ENCODE results near the gene ELFN2.
"Not testable (repeated sequence)": the region's sequence is repeated elsewhere in the genome, so short reads cannot be mapped to it uniquely, and the experiment has no call there.

ELFN2 gene, protein sequence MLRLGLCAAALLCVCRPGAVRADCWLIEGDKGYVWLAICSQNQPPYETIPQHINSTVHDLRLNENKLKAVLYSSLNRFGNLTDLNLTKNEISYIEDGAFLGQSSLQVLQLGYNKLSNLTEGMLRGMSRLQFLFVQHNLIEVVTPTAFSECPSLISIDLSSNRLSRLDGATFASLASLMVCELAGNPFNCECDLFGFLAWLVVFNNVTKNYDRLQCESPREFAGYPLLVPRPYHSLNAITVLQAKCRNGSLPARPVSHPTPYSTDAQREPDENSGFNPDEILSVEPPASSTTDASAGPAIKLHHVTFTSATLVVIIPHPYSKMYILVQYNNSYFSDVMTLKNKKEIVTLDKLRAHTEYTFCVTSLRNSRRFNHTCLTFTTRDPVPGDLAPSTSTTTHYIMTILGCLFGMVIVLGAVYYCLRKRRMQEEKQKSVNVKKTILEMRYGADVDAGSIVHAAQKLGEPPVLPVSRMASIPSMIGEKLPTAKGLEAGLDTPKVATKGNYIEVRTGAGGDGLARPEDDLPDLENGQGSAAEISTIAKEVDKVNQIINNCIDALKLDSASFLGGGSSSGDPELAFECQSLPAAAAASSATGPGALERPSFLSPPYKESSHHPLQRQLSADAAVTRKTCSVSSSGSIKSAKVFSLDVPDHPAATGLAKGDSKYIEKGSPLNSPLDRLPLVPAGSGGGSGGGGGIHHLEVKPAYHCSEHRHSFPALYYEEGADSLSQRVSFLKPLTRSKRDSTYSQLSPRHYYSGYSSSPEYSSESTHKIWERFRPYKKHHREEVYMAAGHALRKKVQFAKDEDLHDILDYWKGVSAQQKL

DNA sequence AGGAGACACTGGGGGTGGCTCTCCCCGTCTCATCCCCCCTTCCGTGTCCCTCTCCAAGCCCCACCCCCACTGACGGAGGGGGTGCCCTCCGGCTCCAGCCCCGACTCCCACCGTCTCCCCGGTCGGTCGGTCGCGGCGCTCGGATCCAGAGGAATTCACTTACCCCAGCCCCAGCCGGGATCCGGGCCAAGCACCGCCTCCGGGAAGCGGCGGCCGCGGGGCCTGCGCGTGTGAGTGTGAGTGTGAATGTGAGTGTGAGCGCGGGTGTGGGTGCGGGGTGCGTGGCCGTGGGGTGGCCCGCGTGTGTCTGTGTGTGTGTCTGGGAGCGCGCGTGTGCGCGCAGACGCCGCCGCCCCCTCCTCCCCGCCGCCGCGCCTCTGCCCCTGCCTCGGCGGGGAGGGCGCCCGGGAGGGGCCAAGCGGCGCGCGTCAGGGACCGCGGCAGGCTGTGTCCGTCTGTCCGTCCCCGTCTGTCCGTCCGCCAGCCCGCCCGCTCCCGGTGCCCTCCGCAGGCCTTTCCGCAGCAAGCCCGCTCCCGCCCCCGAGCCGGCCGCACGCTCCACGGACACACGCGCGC is at the start of gene ELFN2:
Gene ELFN2 (minus strand): TSS at position 345 of the 576 bp plus-strand sequence. CDS start 51,945 bp downstream, outside the sequence.
- DNase-seq (ENCODE audit: insufficient read length, low spot score) = peak; percentile 18
- FAIRE-seq = no peak

- FAIRE-seq = no peak
- no peak for DNase-seq (ENCODE audit: insufficient read length, low spot score)
Observed at GRCh38 chr22:37476389-37477329, 49.4 kb upstream of the ELFN2 start.

GRCh38 chr22:37474447-37475090 is 47.3 kb upstream of the ELFN2 start:
- FAIRE-seq (no peak), DNase-seq (ENCODE audit: insufficient read length, low spot score) (no peak)

DNA sequence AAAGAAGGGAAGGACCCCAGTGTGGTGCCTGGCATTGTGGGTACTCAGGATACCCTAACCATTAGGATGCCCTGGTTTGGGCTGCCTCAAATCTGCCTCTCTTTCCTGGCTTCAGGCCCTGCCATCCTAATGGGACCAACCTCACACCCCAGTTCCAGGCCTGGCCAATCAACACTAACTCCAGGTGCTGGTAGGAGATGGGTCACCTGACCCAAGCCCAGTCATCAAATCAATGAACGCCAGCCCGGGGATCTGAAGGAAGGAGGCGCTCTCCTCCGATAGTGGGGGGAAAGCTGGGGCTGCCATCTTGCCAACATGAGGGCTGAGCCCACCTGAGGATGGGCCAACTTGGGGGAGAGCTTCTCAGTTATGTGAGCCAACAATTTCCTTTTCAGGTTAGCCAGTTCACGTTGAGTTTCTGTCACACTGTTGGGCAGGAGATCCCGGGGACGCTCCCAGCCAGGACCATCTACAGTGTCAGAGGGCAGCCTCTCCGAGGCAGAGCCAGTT is 46.2 kb upstream of the ELFN2 start:
- no peak for DNase-seq (ENCODE audit: insufficient read length, low spot score)
- no peak for FAIRE-seq

DNA sequence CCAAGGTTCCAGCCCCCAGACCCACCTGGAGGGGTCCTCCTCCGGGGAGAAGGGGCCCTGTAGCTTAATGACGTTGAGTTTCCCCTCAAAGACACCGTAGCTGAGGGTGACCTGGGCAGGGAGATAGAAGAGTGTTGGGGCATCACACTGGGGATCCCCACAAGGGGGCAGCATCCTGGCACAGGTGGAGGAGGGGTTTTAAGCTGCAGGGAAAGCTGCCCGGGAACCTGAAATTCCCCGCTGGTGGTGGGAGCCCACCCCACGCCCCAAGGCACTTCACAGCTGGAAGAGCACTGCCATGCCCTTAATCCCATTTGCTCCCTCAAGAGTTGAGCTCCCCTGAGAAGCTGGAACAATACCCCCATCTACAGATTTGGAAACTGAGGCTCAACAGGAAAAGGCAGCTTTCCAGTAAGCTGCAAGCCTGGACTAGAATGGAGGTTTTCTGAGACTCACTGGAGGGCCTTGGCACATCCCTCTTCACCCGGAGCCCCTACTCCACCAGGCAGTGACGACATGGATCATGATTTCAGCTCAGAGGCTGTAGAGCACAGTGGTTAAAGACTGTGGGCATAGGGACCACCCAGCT is 45.2 kb upstream of the ELFN2 start:
- DNase-seq (ENCODE audit: insufficient read length, low spot score) (peak; percentile 41), FAIRE-seq (no peak)

DNA sequence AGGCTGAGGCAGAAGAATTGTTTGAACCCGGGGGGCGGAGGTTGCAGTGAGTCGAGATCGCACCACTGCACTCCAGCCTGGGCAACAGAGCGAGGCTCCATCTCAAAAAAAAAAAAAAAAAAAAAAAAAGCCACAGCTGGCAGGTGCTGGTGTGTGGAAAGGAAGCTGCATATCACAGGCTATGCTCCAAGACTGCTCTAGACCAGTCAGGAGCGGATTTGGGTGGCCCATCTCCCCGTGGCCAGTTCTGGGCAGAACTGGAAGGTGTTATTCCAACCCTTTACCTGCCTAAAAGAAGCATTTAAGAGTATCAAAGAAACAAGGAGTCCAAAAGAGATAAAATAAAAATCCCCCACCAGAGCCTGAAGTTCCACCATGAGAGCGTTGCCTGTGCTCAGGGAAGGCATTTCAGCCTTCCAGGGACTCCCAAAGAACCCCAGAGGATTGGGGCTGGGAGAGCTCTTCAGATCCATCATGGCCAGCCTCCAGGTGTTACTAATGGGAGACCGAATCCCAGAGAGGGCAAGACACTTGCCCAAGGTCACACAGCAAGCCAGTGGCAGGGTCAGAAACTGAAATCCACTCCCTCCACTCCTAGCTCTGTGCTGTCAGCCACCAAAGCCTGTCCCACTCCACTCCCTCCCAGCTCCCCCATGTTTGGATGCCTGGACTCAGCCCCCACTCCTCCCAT is 44.6 kb upstream of the ELFN2 start:
- FAIRE-seq = no peak

DNA sequence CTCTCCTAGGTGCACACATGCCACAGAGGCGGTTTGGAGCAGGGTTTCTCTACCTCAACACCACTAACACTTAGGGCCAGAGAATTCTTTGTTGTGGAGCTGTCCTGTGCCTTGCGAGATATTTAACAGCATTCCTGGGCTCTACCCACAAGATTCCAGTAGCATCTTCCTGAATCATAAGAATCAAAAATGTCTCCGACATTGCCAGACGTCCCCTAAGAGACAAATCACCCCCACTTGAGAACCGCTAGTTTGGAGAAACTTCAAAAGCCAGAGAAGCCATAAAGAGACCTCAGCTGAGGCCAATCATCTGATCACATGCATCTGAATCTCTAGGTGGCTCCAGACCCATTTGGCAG is 42.8 kb upstream of the ELFN2 start:
- no peak for FAIRE-seq
- no peak for DNase-seq (ENCODE audit: insufficient read length, low spot score)

More for the DNA sequence above, 44.6 kb upstream of the ELFN2 start:
- DNase-seq (ENCODE audit: insufficient read length, low spot score) = no peak

DNA sequence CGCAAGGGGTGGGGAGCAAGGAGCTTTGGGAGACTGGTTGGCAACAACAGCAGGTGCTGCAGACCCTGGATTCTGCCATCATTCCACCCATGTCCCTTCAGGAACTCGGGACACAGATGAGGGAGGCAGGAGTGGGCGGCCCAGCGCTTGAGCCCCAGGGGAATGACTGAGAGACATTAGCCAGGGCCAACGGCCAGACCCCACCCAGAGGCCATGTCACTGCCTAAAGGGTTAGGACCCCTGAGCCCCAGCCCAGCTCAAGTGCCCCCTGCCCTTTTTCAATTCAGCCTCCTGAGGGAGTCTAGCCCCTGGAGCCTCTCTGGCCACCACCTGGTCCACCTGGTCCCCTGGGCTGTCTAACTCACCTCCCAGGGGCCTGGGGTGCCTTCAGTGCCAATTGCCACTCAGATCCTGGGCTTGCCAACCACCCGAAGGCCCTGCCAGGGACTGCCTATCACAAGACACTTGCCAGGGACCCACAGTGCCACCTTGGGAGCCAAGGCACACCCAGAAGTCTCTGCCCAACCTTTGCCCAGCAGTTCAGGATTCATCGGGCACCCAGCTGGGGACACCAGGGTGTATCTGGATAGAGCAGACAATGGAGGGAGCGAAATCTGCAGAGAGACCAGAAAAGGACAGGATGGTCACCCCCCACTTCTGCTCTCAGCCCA is 42.3 kb upstream of the ELFN2 start:
- no peak for FAIRE-seq
- DNase-seq (ENCODE audit: insufficient read length, low spot score) = no peak

DNA sequence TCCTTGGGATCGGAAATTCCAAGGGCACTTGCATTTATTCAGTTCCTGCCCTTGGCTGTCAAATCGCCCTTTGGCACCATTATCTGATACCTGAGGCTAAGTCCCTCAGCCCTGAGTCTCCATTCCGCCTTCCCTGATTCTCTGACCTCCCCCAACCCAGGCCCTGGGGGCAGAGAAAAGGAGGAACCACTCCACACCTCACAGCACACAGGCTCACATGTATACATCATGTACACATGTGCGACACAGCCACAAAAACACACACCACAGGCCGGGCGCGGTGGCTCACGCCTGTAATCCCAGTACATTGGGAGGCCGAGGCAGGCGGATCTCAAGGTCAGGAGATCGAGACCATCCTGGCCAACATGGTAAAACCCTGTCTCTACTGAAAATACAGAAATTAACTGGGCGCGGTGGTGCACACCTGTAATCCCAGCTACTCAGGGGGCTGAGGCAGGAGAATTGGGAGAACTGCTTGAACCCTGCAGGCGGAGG is 41.0 kb upstream of the ELFN2 start:
- FAIRE-seq; DNase-seq (ENCODE audit: insufficient read length, low spot score): not testable (repeated sequence)

- FAIRE-seq (no peak), DNase-seq (ENCODE audit: insufficient read length, low spot score) (no peak)
Observed at GRCh38 chr22:37467391-37467955, 40.2 kb upstream of the ELFN2 start.

- DNase-seq (ENCODE audit: insufficient read length, low spot score) (no peak), FAIRE-seq (no peak)
Observed at GRCh38 chr22:37464181-37464580, 36.9 kb upstream of the ELFN2 start.

- FAIRE-seq = no peak
- DNase-seq (ENCODE audit: insufficient read length, low spot score) = no peak
Observed at GRCh38 chr22:37462983-37463382, 35.7 kb upstream of the ELFN2 start.

DNA sequence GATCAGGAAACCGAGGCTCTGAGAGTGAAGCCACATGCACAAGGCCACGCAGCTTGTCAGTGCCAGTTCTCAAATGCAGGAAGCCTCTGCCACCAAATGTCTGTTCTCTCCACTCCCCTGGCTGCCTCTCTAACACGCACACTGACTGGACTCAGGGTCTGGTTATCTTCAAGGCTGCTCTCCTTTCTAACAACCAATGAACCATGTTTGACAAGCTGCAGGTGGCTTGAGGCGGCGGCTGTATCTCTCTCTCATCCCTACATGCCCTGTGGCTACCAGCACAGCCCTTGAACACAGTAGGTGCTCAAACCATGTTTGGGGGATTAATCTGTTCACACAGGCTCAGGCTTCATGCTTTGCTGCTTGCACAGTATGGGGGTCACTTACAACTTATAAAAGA is 35.2 kb upstream of the ELFN2 start:
- FAIRE-seq (no peak), DNase-seq (ENCODE audit: insufficient read length, low spot score) (no peak)

DNA sequence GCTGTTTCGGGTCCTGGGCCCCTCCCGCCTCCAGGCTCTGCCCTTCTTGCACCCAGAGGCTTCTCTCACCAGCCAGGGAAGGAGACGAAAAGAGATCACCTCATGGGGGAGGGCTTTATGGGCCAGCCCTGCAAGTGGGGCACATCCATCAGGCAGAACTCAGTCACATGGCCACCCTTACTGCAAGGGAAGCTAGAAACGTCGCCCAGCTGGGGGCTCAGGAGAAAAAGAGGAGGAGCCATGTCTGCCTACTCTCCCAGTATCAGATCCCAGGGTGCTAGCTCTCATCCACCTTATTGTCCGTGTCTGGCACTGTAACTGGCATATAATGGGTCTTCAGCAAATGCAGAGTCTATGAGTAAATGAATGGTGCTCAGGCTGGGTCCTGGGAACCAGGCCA is 34.7 kb upstream of the ELFN2 start:
- DNase-seq (ENCODE audit: insufficient read length, low spot score) (no peak), FAIRE-seq (no peak)

DNA sequence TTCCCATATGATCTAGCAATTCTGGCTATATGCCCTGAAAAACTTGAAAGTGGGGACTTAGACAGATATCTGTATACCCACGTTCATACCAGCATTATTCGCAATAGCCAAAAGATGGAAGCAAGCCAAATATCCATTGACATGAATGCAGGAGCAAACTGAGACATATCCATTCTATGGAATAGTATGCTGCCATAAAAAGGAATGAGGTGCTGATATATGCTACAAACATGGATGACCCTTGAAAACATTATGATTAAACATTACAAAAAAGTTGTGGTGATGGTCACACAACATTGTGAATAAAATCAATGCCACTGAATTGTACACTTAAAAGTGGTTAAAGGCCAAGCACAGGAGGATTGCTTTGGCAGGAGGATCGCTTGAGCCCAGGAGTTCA is 33.4 kb upstream of the ELFN2 start:
- no peak for FAIRE-seq
- DNase-seq (ENCODE audit: insufficient read length, low spot score) = no peak

- DNase-seq (ENCODE audit: insufficient read length, low spot score) (no peak), FAIRE-seq (no peak)
Observed at GRCh38 chr22:37459206-37459605, 31.9 kb upstream of the ELFN2 start.

DNA sequence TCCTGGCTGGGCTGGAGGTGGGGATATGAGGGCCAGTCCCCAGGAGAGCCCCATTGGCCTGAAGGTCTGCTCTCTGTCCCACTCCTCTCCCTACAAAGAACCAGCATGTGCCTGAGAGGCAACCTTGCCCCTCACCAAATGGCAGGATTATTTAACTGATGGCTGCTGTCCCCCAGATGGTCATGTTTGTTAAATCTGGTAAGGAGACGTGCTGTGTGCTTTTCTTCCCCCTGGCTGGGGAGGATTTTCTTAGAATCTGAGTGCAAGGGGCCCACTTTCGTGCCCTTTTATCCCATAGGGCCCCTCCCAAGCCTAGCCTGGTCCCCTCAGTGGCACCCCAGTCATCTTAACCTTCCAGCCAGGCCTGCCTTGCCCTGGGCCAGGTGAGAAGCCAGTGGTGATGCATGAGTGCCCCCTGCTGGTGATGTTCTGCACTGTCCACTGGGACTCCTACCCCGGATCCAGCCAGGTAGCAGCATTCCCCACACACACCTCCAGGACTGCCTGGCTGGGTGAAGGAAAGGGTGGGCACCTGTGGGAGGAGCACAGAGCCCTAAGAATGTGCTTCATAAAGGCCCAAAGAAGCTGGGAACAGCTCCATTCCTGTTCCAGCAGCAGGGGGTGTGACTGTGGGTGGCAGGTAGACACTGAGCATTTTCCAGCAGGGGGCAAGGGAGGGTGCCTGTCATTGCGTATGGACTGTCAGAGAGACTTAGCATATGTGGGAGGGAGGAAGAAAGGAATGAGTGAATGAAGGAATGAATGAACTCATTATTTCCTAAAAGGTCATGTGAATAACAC is 30.0 kb upstream of the ELFN2 start:
- peak; percentile 70 for DNase-seq (ENCODE audit: insufficient read length, low spot score)
- FAIRE-seq = peak; percentile 55

All from HTR-8/SVneo (cell line).